Astrocyte of the spinal cord (primary cell): ENCODE measurements around the gene ATP6V0D1.

Experiments
- DNase-seq: peaks from one replicate; pipeline ENCODE4 v3.0.0; 2011; ENCODE audit warnings: low read depth, low spot score
- H3K4me3 ChIP-seq: 2 replicates; pipeline ENCODE4 v1.5.1; 2011; ENCODE audit warnings: low read depth, mild to moderate bottlenecking, low read length, moderate library complexity
- CTCF ChIP-seq: IDR thresholded peaks from 2 replicates; pipeline ENCODE4 v1.5.1; 2012; ENCODE audit warnings: low read depth, mild to moderate bottlenecking, low read length, inconsistent platforms
- in situ Hi-C: cut with HindIII; loops from 2 replicates; pipeline ENCODE4 v1.10.0; 2017; ENCODE audit warnings: low sequenced_read_pairs

Gene ATP6V0D1

GRCh38 chr16:67471758-67472384 is 9.1 kb downstream of the ATP6V0D1 start:
- in situ Hi-C loops = no loop called here
- H3K4me3 ChIP-seq = no peak overlapping the region
- TF ChIP-seq CTCF = no peak
- no peak for DNase-seq

GRCh38 chr16:67470359-67470758 is 10.6 kb downstream of the ATP6V0D1 start:
- DNase-seq = no peak
- TF ChIP-seq CTCF = no peak
- no peak overlapping the region for H3K4me3 ChIP-seq
- in situ Hi-C loops = no loop called here

DNA sequence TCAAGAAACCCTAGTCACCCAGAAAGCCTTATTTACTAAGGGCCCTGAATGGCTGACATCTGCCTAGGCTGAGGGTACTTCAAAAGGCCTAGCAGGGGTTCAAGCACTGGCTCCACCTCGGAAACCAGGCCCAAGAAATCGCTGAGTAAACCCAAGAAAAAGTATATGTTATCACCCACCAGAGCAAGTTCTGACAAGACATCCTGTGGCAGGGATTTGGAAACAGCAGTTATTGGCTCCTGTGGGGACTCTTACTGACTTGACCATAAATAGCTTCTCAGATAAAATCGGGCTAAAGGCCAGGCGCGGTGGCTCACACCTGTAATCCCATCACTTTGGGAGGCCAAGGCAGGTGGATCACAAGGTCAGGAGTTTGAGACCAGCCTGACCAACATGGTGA is 12.2 kb downstream of the ATP6V0D1 start:
- in situ Hi-C loops = no loop called here
- TF ChIP-seq CTCF = no peak
- no peak overlapping the region for H3K4me3 ChIP-seq
- no peak for DNase-seq

DNA sequence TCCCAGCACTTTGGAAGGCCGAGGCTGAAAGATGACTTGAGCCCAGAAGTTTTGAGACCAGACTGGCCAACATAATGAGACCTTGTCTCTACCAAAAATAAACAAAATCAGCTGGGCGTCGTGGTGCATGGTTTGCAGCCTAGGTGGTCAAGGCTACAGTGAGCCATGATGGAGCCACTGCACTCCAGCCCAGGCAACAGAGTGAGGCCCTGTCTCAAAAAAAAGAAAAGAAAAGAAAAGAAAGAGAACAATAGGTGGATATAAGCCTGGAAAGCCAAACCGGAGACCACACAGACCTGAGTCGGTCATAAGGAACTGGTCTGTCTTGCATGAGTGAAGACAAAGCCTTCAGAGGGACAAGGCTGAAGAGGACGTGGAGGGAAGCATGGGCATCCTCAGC is 14.4 kb downstream of the ATP6V0D1 start:
- in situ Hi-C loops = no loop called here
- no peak for TF ChIP-seq CTCF
- H3K4me3 ChIP-seq = no peak overlapping the region
- no peak for DNase-seq

GRCh38 chr16:67464565-67464964 is 16.4 kb downstream of the ATP6V0D1 start:
- no peak for TF ChIP-seq CTCF
- in situ Hi-C loops = no loop called here
- H3K4me3 ChIP-seq = no peak overlapping the region
- DNase-seq = no peak

DNA sequence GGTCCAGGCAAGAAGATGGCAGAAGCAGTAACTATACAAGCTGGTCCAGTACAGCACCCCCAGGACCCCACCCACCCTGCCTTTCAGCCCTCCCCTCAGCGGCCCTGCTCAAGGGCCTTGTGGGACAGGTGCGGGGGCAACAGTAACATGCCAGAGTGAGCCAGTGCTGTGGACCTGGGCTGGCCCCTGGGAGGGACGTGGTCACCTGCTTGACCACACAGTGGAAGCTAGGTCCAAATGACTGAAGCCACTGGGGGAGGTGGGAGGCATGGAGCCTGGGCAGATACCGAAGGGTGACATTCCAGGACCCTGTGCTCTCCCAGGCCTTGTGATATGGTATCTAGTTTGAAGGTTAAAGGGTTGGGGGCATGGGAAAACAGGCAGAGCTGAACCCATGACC is 17.3 kb downstream of the ATP6V0D1 start:
- H3K4me3 ChIP-seq = no peak overlapping the region
- TF ChIP-seq CTCF = no peak
- no peak for DNase-seq
- in situ Hi-C loops = no loop called here

DNA sequence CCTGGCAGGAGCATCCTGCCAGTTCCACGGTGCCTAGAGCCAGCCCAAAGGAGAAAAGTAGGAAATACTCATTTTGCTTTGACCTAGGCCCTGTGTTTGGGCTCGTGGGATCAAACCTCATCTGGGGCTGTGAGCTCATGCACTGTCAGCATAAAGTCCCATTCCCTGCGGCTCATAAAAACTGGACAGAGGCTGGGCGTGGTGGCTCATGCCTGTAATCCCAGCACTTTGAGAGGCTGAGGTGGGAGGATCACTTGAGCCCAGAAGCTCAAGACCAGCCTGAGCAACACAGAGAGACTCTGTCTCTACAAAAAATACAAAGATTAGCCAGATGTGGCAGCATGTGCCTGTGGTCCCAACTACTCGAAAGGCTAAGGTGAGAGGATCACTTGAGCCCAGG is 17.9 kb downstream of the ATP6V0D1 start:
- no peak for TF ChIP-seq CTCF
- H3K4me3 ChIP-seq = no peak overlapping the region
- in situ Hi-C loops = no loop called here
- DNase-seq = no peak
